K562 treated with DMSO at 1 percent for 4 hours (cell line): ENCODE results near the gene PERCC1. TPM values are rescaled to one million over a fixed set of nuclear protein-coding genes. Genes with fewer than 3 reads are reported as not detected.

Experiments used
- total RNA-seq: library from RNA; unstranded; fragments of 300-600 nt; gene quantifications from 2 replicates; pipeline ENCODE4 v1.2.3, GENCODE V29; 2022; ENCODE audit not compliant: insufficient read depth

The PERCC1 gene
- not detected in 2 replicates for total RNA-seq

DNA sequence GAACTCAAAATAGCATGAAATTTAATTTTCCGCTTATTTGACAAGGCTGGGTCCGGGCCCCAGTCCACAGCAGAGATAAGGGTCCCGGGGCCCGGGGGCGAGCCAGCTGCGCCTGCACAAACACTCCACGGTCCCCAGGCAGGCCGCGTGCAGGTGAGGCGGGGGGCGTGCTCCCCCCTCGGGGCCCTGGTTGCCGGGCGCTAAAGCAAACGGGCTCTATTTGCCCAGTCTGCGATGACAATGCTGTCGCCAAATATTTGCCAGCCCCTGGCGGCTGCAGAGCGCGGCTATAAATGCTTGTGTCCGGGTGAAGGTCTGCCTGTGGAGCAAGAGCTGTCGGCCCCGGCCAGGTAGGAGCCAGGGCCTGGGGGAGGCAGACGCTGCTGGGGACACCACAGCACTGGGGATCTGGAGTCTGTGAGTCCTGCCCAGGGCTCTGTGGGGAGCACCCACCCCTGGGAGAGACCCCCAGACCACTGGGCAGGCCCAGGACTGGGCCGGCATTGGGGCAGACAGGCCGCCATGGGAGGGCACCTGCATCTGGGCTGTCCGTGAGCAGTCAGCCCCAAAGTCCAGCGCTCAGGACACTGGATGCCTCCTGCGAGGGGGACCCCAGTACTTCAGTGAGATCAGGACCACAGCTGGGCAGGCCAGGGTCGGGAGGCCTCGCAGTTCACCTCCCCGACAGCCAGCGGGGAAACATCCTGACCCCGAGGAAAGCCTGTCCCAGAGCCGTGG, at the start of gene PERCC1:
Gene PERCC1, plus strand, starts transcription at position 320 of the 738 bp plus-strand sequence. CDS start 1,516 bp downstream, outside the sequence.

DNA sequence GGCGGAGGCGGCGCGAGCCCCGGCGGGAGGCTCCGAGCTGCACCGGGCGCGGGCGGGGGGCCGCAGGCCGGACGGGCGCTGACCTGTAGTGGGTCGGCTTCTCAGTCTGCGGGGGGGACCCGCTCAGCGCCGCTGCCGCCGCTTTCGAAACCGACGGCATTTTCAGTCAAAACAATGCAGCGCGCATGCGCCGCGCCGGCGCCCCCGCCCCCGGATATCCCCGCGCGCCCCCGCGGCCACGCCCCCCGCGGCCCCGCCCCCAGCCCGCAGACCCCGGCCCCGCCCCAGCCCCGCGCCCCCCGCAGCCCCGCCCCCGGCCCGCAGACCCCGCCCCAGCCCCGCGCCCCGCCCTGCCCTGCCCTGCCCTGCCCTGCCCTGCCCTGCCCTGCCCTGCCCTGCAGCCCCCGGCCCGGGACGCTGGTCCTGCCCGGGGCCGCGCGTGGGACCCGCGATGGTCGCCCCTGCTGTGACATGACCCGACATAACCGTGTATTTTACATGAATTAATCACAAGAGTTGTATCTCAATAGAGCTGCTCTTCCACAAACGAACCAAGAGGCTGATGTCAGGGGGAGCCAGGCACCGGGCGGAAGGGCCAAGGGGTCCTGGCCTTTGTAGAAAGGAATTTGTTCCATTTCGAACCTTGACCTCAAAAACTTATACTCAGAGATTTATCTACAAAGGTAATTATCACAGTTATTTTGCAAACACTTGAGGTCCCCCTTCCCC, 16.2 kb upstream of the PERCC1 start, which contains the start of gene UNKL:
Gene UNKL, minus strand, starts transcription at position 173 of the 729 bp plus-strand sequence. Its CDS starts 13 bp downstream, at position 160.

DNA sequence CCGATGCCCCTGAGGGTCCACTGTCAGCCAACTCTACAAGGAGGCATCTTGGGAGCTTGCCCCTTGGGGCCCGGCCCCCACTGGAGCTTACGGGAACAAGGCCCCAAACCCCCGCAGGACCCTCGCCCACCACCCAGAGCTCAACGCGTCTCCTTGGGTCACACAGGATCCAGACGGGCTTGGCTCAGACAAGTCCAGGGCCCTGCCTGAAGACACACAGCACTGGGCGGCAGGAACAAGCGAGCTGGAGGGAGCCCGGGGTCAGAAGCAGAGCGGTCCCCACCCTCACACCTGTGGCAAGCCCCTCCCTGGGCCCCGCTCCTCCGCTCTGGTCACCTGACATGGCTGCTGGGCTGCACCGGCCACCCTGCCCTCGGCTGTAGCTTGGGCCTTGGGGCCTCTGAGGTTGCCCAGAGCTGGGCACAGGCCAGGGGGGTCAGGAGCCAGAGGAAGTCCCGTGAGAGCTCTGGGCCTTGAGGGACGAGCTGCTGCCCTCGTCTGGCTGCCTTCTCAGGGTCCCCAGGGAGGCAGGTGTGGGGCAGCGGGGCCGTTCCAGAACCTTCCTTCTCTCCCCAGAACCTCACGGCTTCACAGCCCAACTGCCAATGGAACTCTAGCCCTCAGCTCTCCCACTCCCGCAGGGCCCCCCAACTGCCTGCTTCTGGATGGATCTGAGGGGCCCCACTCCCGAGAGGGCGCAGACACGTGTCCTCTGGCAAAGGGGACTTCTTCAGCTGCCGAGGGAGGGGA, 13.3 kb downstream of the PERCC1 start, which contains the start of gene CCDC154:
Gene CCDC154, minus strand, starts transcription at position 577 of the 750 bp plus-strand sequence. Its CDS starts 234 bp downstream, at position 343.

DNA sequence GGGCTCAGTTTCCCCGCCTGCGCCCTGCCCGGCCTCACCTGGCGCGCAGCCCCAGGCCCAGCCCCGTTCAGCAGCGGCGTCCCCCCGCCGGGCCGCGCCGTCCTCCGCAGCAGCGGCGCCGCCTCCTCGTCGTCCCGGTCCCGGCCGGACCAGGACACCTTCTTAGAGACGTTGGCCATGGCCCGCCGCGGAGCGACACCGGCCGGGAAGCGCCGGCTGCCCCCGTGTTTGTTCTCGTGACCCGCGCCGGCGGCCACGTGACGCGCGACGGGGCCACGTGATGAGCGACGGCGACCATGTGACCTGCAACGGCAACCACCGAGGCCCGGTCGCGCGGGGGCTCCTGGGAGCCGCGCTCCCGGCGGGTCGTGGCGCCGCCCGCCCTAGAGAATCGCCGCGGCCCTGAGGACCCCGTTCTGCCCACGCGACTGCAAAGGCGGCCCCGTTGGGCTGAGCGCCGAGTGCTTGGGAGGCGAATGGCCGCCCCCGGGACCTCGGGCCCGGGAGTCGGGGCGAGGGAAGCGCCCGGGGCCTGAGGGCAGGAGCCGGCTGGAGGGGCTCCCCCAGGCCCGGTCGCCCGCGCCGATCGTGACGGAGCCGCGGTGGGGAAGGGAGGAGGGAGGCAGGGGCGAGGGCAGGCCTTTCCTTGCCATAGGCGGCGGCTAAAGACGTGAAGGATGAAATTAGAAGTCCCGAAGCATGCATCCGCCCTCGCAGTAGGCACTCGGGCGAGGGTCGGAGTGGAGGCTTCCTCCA, 44.1 kb downstream of the PERCC1 start, which contains the start of gene CLCN7:
Gene CLCN7, minus strand, starts transcription at position 233 of the 756 bp plus-strand sequence. Its CDS starts 54 bp downstream, at position 179.

Other genes starting within 250 kb of the PERCC1 start
- not detected in 2 replicates for gene TPSG1, start 205.8 kb upstream of the PERCC1 start, total RNA-seq
- gene TPSB2, start 200.9 kb upstream of the PERCC1 start, total RNA-seq: not detected in 2 replicates
- not detected in 2 replicates for gene TPSAB1, start 190.4 kb upstream of the PERCC1 start, total RNA-seq
- gene TPSD1, start 175.0 kb upstream of the PERCC1 start, total RNA-seq: not detected in 2 replicates
- 70.3 and 70.7 TPM in 2 replicates for gene UBE2I, start 121.4 kb upstream of the PERCC1 start, total RNA-seq
- 7.1 and 9.3 TPM in 2 replicates for gene BAIAP3, start 97.4 kb upstream of the PERCC1 start, total RNA-seq
- gene TSR3, start 79.2 kb upstream of the PERCC1 start, total RNA-seq: 58.6 and 74.0 TPM in 2 replicates
- gene GNPTG, start 79.1 kb upstream of the PERCC1 start, total RNA-seq: 25.5 and 25.7 TPM in 2 replicates
- gene UNKL, start 16.4 kb upstream of the PERCC1 start, total RNA-seq: 23.3 and 28.4 TPM in 2 replicates
- gene UQCC4, start 10.3 kb upstream of the PERCC1 start, total RNA-seq: 20.7 TPM in 2 replicates
- gene CCDC154, start 13.5 kb downstream of the PERCC1 start, total RNA-seq: 0.69 TPM in 1 of 2 replicates, not detected in the other
- gene CLCN7, start 44.0 kb downstream of the PERCC1 start, total RNA-seq: 145 and 149 TPM in 2 replicates
- gene PTX4, start 57.9 kb downstream of the PERCC1 start, total RNA-seq: not detected in 2 replicates
- gene TELO2, start 62.3 kb downstream of the PERCC1 start, total RNA-seq: 40.1 and 48.0 TPM in 2 replicates
- gene TMEM204, start 102.6 kb downstream of the PERCC1 start, total RNA-seq: not detected in 2 replicates
- 7.6 and 7.7 TPM in 2 replicates for gene IFT140, start 181.0 kb downstream of the PERCC1 start, total RNA-seq
- 9.3 and 14.1 TPM in 2 replicates for gene CRAMP1, start 181.3 kb downstream of the PERCC1 start, total RNA-seq
- 45.2 and 46.3 TPM in 2 replicates for gene JPT2, start 247.2 kb downstream of the PERCC1 start, total RNA-seq